Measurements from ENCODE around the gene TNK2.
"Not testable (repeated sequence)": the region's sequence is repeated elsewhere in the genome, so short reads cannot be mapped to it uniquely, and the experiment has no call there.

The TNK2 gene

GRCh38 chr3:195907934-195908693 is at the start of gene TNK2:
Gene TNK2, minus strand, starts transcription at chr3:195908551. Its CDS starts 19,963 bp downstream, at chr3:195888588.
- in situ Hi-C loops (cut with HindIII; ENCODE audit: low sequenced_read_pairs): no loop called here

GRCh38 chr3:195956577-195956976 is 48.2 kb upstream of the TNK2 start:
- in situ Hi-C loops (cut with HindIII; ENCODE audit: low sequenced_read_pairs): no loop called here

DNA sequence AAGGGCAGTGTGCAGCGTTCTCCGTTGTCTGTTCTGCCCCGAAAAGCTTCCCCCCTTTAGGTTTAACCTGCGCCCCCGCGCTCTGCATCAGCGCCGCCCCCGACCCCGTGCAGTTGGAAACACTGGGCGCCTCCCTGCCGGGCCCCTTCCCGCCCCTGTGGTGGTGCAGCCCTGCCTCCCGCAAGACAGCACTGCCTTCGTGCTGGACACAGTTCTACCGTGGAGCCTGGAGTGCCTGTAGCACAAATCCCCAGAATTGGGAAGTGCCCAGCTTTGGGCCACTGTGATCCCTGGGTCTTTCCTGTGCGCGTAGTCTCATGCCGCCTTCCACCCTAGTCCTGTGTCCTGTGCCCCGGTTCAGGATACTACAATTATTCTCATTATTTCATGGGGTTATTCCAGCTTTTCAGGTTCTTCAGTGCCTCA is 47.1 kb upstream of the TNK2 start:
- in situ Hi-C loops (cut with HindIII; ENCODE audit: low sequenced_read_pairs): not testable (repeated sequence)

DNA sequence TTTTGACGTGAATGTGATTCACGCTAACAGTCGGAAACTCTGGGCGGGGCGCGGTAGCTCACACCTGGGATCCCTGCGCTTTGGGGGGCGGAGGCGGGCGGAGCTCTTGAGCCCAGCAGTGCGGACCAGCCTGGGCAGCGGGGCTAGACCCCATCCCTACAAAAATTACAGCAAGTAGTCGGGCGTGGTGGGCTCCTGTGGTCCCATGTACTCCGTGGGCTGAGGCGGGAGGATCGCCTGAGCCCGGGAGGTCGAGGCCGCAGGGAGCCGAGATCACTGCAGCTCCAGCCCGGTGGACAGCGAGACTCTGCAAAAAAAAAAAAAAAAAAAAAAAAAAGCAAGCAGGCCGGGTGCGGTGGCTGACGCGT is 46.4 kb upstream of the TNK2 start:
- in situ Hi-C loops (cut with HindIII; ENCODE audit: low sequenced_read_pairs): not testable (repeated sequence)

- in situ Hi-C loops (cut with HindIII; ENCODE audit: low sequenced_read_pairs): not testable (repeated sequence)
These were observed 45.9 kb upstream of the TNK2 start for GRCh38 chr3:195954052-195954751.

DNA sequence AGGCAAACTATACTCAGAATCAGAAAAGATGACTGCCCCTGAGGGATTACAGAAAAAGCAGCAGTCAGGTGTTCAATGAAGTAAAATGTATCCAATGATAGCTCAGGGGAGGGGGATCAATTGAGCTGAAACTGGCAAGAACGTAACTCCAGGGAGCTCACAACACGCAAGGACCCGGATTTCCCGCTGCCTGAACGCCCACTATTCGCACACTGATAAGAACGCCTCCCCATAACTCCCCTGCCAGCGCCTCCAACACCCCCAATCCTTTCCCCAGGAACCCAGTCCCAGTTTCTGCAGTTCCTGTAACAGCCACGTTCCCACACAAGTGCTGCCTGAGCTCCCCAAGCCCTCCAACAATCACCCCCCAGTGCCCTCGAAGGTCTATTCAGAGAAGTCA is 44.2 kb upstream of the TNK2 start:
- in situ Hi-C loops (cut with HindIII; ENCODE audit: low sequenced_read_pairs): not testable (repeated sequence)

GRCh38 chr3:195951443-195952177 is 43.3 kb upstream of the TNK2 start:
- in situ Hi-C loops (cut with HindIII; ENCODE audit: low sequenced_read_pairs): not testable (repeated sequence)

DNA sequence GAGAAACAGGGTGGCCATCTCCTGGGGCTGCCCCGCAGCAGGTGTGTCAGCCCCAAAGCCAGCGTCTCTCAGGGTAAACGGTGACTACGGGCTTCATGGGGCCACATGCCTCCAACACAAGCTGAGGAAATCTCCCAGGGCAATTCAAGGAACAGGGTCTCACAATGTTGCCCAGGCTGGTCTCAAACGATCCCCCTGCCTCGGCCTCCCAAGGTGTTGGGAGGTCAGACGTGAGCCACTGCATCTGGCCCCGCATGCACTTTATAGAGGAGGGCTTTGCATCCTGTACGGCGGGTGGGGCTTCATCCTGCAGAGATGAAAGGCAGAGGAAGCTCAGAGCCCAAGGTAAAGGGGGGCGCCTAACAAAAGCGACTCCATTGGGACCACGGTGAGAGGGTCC is 42.4 kb upstream of the TNK2 start:
- in situ Hi-C loops (cut with HindIII; ENCODE audit: low sequenced_read_pairs): not testable (repeated sequence)

GRCh38 chr3:195950164-195950563 is 41.8 kb upstream of the TNK2 start:
- in situ Hi-C loops (cut with HindIII; ENCODE audit: low sequenced_read_pairs): not testable (repeated sequence)

GRCh38 chr3:195946910-195947699 is 38.8 kb upstream of the TNK2 start:
- in situ Hi-C loops (cut with HindIII; ENCODE audit: low sequenced_read_pairs): not testable (repeated sequence)

GRCh38 chr3:195941265-195941815 is 33.0 kb upstream of the TNK2 start:
- in situ Hi-C loops (cut with HindIII; ENCODE audit: low sequenced_read_pairs): not testable (repeated sequence)

DNA sequence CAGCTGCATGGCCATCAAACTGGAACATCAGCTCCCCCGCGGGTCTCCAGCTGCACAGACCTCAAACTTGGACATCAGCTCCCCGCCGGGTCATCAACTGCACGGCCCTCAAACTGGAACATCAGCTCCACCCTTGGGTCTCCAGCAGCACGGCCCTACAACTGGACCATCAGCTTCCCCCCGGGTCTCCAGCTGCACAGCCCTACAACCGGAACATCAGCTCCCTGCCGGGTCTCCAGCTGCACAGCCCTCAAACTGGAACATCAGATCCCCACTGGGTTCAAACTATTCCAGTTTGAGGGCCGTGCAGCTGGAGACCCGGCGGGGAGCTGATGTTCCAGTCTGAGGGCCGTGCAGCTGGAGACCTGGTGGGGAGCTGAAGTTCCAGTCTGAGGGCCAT is 32.5 kb upstream of the TNK2 start:
- in situ Hi-C loops (cut with HindIII; ENCODE audit: low sequenced_read_pairs): not testable (repeated sequence)

GRCh38 chr3:195939526-195940470 is 31.4 kb upstream of the TNK2 start:
- in situ Hi-C loops (cut with HindIII; ENCODE audit: low sequenced_read_pairs): not testable (repeated sequence)

DNA sequence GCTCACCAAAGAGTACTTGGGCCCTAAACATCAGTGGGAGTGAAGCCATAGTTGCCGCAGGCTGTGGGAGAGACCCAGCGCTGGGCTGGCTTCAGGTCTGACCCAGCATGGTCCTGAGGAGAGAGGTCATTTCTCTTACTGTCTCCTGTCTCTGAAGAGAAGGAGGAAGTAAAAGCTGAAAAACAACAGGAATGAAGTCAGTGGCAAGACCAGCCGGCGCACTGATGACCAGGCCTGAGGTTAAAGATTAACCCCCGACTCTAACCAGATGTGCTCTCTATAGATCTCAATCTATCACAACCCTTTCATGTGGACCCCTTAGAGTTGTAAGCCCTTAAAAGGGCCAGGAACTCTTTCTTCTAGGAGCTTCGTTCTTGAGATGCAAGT is 24.7 kb upstream of the TNK2 start:
- in situ Hi-C loops (cut with HindIII; ENCODE audit: low sequenced_read_pairs): not testable (repeated sequence)

- in situ Hi-C loops (cut with HindIII; ENCODE audit: low sequenced_read_pairs): no loop called here
These were observed 24.2 kb upstream of the TNK2 start for GRCh38 chr3:195932418-195933043.

DNA sequence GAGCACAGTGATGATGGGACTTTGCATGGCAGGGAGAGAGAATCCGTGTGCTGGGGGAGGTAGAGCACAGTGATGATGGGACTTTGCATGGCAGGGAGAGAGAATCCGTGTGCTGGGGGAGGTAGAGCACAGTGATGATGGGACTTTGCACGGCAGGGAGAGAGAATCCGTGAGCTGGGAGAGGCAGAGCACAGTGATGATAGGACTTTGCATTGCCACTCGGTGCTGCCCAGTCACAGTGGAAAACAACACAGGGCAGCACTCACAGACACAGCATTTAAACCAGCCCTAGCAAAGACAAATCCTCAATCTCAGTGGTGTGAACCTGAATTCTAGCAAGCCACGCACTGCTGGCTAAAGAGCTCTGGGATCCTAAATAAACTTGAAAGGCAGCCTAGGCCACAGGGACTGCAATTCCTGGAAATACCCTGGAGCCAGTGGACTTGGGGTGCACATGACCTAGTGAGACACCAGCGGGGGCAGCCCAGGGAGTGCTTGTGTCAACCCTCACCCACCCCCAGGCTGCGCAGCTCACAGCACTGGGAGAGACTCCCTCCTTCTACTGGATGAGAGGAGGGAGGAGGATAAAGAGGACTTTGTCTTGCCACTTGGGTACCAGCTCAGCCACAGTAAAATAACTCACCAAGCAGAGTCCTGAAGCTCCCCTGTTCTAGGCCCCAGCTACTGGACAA is 23.4 kb upstream of the TNK2 start:
- in situ Hi-C loops (cut with HindIII; ENCODE audit: low sequenced_read_pairs): no loop called here

- in situ Hi-C loops (cut with HindIII; ENCODE audit: low sequenced_read_pairs): no loop called here
These were observed 21.1 kb upstream of the TNK2 start for GRCh38 chr3:195929452-195929851.

- in situ Hi-C loops (cut with HindIII; ENCODE audit: low sequenced_read_pairs): loop anchor here (5.0 kb wide), 1 partner anchor 49 kb away; no protein-coding TSS in a partner anchor
These were observed 13.0 kb upstream of the TNK2 start for GRCh38 chr3:195921334-195921791.

Data from endothelial cell of hepatic sinusoid (primary cell).